ENCODE results near the gene WAPL.
"Not testable (repeated sequence)": the region's sequence is repeated elsewhere in the genome, so short reads cannot be mapped to it uniquely, and the experiment has no call there.

The WAPL gene, protein sequence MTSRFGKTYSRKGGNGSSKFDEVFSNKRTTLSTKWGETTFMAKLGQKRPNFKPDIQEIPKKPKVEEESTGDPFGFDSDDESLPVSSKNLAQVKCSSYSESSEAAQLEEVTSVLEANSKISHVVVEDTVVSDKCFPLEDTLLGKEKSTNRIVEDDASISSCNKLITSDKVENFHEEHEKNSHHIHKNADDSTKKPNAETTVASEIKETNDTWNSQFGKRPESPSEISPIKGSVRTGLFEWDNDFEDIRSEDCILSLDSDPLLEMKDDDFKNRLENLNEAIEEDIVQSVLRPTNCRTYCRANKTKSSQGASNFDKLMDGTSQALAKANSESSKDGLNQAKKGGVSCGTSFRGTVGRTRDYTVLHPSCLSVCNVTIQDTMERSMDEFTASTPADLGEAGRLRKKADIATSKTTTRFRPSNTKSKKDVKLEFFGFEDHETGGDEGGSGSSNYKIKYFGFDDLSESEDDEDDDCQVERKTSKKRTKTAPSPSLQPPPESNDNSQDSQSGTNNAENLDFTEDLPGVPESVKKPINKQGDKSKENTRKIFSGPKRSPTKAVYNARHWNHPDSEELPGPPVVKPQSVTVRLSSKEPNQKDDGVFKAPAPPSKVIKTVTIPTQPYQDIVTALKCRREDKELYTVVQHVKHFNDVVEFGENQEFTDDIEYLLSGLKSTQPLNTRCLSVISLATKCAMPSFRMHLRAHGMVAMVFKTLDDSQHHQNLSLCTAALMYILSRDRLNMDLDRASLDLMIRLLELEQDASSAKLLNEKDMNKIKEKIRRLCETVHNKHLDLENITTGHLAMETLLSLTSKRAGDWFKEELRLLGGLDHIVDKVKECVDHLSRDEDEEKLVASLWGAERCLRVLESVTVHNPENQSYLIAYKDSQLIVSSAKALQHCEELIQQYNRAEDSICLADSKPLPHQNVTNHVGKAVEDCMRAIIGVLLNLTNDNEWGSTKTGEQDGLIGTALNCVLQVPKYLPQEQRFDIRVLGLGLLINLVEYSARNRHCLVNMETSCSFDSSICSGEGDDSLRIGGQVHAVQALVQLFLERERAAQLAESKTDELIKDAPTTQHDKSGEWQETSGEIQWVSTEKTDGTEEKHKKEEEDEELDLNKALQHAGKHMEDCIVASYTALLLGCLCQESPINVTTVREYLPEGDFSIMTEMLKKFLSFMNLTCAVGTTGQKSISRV (N-terminal part only)

DNA sequence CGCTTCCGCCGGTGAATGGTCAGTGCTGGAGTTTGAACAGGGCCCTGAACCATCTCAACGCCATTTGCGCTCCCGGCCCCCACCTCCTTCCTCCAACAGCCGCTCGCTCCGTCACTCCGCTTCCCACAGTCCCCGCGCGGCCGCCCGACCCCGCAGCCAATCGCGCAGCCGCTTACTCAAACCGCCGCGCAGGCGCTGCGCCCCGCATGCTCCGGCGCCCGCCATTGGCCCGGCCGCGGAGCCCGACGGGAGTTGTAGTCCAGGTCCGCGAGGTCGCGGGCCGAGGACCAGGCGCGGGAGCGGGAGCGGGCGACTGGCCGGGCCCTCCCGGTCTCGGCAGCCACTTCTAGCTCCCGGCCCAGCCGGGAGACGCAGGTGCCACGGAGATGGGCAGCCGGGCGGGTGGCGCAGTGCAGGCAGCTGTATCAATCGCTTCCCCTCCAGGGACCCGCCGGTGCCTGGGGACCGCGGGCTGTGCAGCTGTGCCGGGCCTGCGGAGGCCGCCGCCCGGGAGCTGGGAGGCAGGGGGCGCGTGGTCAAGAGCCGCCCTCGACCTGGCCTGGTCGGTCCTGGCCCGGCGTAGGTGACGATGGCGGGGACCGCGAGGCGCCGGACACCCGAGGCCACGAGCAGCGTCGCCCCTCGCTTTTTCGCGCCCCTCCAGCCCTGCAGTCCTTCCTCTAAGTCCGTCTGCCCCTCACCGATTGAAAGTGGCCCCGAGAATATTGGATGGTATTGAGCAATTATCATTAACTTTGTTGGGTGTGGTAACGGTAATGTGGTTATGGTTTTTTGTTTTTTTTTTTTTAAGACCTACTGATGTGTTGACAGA lies at the start of gene WAPL:
Gene WAPL (minus strand): TSS at position 115 of the 832 bp plus-strand sequence. CDS start 3,723 bp downstream, outside the sequence.
- peak; percentile 69 for DNase-seq (ENCODE audit: low read depth, low spot score)

DNA sequence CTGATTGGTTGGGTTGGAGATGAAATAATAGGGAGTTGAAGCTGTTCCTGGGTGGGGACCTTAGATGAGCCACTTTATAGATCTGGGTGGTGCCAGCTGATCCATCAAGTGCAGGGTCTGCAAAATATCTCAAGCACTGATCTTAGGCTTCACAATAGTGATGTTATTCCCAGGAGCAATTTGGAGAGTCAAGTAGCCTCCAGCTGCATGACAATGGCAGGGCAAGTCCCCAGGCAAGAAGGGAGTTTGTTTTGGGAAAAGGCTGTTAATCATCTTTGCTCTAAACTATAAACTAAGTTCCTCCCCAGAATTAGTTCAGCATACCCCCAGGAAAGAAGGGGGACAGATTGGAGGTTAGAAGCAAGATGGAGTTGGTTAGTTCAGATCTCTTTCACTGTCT lies 47.7 kb upstream of the WAPL start:
- DNase-seq (ENCODE audit: low read depth, low spot score), result no peak

DNA sequence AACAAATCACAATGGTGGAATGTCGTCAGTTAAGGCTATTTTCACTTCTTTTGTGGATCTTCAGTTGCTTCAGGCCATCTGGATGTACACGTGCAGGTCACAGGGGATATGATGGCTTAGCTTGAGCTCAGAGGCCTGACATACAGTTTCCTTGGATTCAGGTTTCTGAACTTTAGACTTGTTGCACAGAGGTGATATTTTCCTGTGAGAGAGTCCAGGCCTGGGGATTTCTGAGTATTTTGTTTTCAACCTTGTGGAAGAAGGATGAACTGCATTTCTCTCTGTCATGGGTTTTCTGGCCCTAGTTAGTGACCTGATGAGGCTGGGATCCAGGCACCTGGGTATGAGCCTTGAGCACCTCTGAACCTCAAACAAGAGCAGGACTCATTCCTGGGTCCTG lies 44.9 kb upstream of the WAPL start:
- DNase-seq (ENCODE audit: low read depth, low spot score), result not testable (repeated sequence)

DNA sequence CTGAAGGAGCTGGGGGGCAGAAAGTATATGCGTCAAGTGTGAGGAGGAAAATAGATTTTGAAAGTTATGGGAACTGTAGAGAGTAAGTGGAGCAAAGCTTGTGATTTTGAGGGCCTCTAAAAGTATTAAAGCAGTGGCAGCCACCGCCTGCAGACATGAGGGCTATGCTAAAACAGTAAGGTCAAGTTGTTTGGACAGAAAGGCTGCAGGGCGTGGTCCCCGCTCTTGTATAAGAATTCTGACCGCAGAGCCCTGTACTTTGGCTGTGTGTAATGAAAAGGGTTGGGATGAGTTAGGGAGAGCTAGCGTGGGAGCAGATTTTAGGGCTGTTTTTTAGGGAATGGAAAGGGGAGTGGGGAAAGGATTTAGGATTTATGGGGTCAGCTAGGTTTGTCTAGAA lies 41.7 kb upstream of the WAPL start:
- DNase-seq (ENCODE audit: low read depth, low spot score), result not testable (repeated sequence)

DNA sequence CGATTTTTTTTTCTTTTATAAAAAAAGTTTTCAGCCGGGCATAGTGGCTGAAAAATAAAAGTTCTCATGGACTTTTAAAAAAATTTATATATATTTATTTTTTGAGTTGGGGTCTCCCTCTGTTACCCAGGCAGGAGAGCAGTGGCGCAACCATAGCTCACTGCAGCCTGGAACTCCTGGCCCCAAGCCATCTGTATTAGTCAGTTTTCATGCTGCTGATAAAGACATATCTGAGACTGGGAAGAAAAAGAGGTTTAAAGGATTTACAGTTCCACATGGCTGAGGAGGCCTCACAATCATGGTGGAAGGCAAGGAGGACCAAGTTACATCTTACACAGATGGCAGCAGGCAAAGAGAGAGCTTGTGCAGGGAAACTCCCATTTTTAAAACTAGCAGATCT lies 37.1 kb upstream of the WAPL start:
- DNase-seq (ENCODE audit: low read depth, low spot score), result not testable (repeated sequence)

DNA sequence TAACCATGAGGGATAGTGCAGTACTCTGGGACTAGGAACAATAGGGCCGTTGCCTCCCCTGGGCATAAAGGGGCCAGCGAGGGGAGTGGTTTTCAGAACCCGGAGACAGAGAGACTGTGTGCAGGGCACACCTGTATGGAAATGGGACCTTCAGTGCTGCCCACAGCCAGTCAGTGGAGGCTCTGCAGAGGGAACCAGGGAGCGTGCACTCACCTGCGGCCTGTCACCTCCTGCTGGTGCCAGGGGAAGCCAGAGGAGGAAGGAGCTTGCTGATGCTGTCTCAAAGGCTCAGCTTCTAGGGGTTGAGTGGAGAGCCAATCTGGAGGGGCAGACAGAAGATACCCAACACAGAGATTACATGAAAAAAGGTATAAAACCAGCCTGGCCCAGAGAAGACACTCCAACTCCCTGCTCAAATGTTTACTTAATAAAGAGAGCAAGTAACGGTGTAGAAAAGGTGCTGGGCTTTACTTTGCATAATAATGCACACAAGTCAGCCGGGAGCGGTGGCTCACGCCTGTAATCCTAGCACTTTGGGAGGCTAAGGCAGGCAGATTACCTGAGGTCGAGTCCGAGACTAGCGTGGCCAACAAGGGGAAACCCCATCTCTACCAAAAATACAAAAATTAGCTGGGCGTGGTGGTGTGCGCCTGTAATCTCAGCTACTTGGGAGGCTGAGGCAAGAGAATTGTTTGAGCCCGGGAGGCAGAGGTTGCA lies 35.5 kb upstream of the WAPL start:
- DNase-seq (ENCODE audit: low read depth, low spot score), result no peak

DNA sequence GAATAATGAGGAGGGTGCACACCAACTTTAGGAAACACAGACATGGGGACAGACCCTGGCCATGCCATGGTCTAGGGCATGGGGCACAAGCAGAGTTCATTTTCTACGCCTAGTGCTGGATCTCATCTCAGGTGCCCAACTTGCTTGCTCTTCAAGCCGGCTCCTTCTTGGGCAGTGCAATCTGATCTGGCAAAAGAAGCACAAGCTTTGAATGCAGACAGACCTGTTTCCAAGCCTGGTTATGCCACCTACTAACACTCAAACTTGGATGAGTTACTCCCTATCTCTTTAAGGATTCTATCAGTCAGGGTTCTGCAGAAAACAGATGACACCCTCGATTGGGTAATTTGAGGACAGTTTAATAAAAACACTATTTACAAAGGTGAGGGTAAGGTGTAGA lies 34.9 kb upstream of the WAPL start:
- no peak for DNase-seq (ENCODE audit: low read depth, low spot score)

DNA sequence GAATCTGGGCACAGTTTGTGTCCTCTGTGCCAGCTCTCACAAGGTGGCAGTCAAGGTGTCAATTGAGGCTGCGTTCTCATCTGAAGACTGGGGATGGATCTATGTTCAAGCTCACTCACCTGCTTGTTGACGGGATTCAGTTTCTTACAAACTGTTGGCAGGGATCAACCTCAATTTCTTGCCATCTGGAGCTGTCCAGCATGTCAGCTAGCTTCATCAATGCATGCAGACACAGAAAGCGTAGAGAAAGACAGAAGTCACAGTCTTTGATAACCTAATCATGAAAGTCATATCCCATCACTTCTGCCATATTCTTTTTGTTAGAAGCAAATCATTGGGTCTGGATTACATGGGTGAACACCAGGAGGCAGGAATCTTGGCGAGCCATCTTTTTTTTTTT lies 32.0 kb upstream of the WAPL start:
- DNase-seq (ENCODE audit: low read depth, low spot score), result no peak

DNA sequence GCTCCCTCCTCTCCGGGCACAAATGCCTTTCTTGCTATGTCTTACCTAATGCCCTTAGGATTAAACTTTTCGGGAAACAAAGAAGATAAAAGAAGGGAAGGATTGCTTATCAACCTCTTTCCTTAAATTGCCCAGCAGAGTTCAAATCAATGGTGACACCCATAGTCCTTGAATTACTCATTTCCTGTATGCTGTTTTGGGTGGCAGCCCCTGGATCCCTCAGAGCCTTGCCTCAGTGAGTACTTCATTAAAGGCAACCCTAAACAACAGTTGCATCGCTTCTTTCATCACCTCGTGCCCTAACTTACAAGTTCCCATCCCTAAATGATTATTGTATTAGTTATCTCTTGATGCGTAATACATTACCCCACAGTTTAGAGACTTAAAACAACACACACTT lies 31.6 kb upstream of the WAPL start:
- DNase-seq (ENCODE audit: low read depth, low spot score), result no peak

DNA sequence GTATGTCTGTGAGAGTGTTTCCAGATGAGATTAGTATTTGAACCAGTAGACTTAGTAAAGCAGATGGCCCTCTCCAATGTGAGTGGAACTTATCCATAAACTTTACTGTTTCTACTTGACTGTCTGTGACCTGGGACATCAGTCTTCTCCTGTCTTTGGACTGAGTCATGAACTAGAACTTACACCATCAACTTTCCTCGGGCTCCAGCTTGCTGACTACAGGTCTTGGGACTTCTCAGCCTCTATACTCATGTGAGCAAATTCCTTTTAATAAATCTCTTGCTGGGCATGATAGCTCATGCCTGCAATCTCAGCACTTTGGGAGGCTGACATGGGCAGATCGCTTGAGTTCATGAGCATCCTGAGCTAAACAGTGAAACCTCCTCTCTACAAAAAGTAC lies 25.7 kb upstream of the WAPL start:
- no peak for DNase-seq (ENCODE audit: low read depth, low spot score)

DNA sequence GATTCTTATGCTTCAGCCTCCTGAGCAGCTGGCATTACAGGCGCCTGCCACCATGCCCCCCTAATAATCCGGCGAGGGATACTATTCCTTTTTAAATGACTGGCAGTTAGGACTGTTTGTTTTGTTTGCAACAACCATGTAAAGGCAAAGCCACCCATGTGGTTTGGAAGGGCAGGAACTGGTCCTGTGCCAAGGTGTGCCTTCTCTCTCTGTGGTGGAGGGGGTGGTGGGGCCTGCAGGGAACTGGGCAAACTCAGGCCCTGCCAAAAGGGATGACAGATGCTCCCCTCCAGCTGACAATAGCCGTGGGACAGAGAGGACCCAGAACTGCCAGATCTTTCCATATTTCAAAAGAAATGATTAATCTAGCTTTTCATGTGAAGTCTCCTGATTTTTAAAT lies 23.5 kb upstream of the WAPL start:
- no peak for DNase-seq (ENCODE audit: low read depth, low spot score)

DNA sequence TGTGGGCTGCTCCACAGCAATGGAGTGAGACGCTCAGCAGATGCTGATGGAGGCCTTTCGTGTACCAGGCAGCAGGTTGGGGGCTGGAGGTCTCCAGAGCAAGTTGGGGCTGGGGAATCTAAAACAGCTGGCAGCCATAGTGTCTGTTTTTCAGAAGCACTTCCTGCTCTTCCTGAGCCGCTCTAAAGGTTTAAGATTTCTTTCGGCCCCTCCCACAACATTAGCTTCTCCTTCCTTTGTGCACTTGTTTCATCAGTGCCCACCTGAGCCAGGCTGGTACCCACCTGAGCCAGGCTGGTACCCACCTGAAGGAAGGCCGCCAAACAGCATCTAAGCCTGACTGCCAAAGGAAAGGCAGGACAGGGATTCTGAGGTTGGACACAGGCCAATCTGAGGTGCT lies 18.4 kb upstream of the WAPL start:
- no peak for DNase-seq (ENCODE audit: low read depth, low spot score)

DNA sequence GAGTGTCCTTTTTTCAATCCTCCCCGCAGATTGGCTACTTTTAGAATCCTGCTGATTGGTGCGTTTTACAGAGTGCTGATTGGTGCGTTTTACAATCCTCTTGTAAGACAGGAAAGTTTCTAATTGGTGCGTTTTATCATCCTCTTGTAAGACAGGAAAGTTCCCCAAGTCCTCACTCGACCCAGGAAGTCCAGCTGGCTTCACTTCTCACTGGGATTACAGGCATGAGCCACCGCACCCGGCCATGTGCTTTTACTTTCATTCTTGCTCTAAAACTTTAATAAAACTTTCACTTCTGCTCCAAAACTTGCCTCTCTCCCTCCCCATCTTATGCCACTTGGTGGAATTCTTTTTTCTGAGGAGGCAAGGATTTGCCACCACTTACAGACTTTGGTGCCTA lies 17.0 kb upstream of the WAPL start:
- no peak for DNase-seq (ENCODE audit: low read depth, low spot score)

DNA sequence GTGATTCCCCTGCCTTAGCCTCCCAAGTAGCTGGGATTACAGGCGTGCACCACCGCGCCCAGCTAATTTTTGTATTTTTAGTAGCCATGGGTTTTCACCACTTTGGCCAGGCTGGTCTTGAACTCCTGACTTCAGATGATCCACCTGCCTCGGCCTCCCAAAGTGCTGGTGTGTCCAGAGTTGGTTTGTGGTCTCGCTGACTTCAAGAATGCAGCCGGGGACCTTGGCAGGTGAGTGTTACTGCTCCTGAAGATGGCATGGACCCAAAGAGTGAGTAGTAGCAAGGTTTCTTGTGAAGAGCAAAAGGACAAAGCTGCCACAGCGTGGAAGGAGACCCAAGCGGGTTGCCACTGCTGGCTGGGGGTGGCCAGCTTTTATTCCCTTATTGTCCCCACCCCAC lies 16.4 kb upstream of the WAPL start:
- DNase-seq (ENCODE audit: low read depth, low spot score), result not testable (repeated sequence)

DNA sequence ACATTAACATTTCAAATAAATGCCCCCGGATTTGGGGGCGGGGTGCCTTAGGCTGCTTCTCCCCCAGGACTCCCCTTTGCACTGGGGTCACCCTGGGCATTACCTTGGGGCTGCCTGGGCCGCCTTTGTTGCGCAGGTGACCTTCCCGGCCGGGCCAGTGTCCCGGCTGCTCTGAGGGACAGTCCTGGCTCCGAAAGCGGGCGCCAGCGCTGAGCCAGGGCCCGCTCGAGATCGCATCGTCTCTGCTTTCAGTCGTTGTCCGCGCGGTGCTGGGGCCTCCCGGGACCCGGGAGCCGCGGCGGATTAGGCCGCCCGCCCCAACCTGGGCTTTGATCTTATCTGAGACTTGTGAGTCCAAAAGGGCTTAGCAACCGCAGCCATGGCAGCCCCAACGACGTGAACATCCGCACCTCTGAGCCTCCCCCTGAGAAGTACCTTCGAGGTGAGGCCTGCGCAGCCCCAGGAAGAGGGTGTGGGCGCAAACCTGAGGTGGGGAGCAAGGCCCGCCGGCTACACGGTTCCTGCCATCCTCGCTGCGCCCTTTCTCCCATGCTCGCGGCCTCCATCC lies 14.8 kb upstream of the WAPL start:
- DNase-seq (ENCODE audit: low read depth, low spot score), result no peak

DNA sequence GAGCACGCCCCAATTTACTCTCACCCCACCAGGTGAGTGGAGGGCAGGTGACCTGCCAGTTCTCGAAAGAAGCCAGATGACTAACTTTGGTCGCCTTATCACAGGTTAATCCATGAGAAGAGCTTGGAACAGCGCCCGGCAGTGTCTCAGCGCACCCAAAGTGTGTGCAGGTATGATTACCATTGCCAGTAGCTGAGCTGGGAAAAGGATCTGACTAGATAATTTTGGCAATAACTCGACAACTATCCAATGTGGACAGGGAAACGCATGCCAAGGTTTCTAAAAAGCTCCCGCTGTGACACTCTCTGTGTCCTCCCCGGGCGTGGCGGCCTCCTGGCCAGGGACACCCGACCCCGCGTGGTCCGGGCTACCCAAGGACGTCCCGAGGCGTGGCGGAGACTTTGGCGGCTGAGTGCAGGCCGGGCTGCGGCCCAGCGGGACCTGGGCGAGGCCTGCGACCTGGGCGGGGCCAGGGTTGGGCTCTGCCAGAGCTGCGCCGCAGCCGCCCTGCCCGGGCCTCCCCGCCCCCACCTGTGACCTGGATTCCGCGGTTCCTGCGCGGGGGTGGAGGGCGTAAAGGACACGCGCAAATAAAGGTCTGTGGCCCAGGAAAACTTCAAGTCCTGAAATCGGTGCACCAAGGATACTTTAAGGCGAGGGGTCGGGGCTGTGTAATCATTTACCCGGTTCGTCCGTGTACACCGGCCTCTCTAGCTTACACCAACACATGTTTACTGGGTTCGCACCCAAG lies 13.7 kb upstream of the WAPL start:
- no peak for DNase-seq (ENCODE audit: low read depth, low spot score)

DNA sequence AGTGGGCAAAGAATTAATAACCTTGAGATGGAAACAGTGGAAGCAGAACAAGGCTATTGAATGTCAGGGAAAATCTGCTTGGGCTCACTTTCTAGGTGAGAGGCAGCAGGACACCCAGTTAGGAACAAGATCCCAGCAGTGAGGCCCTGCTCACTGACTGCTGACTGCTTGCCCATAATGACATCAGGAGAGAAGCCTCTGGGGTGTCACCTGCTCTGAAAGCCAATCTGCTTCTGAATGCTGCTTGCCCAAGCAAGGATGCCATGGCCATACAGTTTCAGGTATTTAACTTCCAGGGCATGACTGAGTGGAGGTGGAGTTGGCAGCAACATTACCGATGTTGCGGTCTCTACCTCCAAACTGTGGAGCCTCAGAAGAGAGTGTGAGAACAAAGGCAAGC lies 11.7 kb upstream of the WAPL start:
- no peak for DNase-seq (ENCODE audit: low read depth, low spot score)

DNA sequence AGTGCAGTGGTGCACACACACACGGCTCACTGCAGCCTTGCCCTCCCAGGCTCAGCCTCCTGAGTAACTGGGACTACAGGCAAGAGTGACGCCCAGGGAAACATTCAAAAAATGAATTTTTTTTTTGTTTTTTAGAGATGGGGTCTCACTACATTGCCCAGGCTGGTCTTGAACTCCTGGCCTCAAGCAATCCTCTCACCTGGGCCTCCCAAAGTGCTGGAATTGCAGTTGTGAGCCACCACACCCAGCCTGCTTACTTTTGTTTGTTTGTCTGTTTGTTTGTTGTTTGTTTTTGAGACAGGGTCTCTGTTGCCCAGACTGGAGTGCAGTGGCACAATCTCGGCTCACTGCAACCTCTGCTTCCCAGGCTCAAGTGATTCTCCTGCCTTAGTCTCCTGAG lies 7.1 kb upstream of the WAPL start:
- DNase-seq (ENCODE audit: low read depth, low spot score), result not testable (repeated sequence)

DNA sequence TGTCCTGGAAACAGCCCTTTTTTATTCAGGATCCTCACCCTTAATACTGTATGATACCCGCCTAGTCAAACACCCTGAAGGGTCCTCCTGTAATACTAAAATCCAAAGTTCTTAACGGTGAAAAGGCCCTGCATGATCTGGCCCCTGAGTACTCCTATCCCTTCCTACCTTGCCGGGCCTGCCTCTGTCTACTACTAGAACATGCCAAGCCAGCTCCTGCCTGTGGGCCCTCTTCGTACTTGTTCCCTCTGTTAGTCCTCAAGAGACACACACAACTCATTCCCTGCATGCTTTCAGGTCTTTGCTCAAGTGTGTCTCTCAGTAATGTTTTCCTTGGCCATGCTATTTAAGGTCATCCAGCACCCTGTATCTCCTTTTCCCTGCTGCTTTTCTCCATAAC lies 5.0 kb upstream of the WAPL start:
- no peak for DNase-seq (ENCODE audit: low read depth, low spot score)

DNA sequence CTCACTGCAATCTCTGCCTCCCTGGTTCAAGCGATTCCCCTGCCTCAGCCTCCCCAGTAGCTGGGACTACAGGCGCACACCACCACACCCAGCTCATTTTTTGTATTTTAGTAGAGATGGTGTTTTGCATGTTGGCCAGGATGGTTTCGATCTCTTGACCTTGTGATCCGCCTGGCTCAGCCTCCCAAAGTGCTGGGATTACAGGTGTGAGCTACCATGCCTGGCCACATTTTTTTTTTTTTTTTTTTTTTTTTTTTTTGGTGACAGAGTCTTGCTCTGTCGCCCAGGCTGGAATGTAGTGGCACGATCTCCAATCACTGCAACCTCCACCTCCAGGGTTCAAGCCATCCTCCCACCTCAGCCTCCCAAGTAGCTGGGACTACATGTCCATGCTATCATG lies 4.1 kb upstream of the WAPL start:
- not testable (repeated sequence) for DNase-seq (ENCODE audit: low read depth, low spot score)
